OCI-LY3 (cell line): ENCODE data around the gene CACNA1C.

Experiments used
- H2AFZ ChIP-seq: fragments of 200-600, 300-600 bp; shearing (Covaris generic); 2 replicates; pipeline ENCODE4 v1.6.0; 2014; ENCODE audit warnings: antibody characterized with exemption, low read depth, low read length
- H3K27ac ChIP-seq: fragments of 200-600, 300-600 bp; sonication (generic); 2 replicates; pipeline ENCODE4 v1.5.1; 2014; ENCODE audit warnings: mild to moderate bottlenecking, low read length, moderate library complexity, mixed read lengths
- H3K27me3 ChIP-seq: fragments of 200-600, 300-600 bp; sonication (generic); 2 replicates; pipeline ENCODE4 v1.6.1; 2014; ENCODE audit warnings: low read depth, low read length, mixed read lengths
- H3K36me3 ChIP-seq: fragments of 200-600, 300-600 bp; sonication (generic); replicated peaks from 2 replicates; pipeline ENCODE3; 2014; ENCODE audit warnings: low read depth, low read length, mixed read lengths
- H3K4me1 ChIP-seq: fragments of 300-600, 200-600 bp; sonication (generic); 2 replicates; pipeline ENCODE4 v1.6.1; 2014; ENCODE audit warnings: low read length, mixed read lengths
- H3K4me2 ChIP-seq: fragments of 200-600, 300-600 bp; sonication (generic); 2 replicates; pipeline ENCODE4 v1.6.1; 2014; ENCODE audit warnings: low read length, mixed read lengths
- H3K4me3 ChIP-seq: fragments of 300-600, 200-600 bp; sonication (generic); 2 replicates; pipeline ENCODE4 v1.5.1; 2014; ENCODE audit warnings: antibody characterized with exemption, mild to moderate bottlenecking, low read length, moderate library complexity
- H3K79me2 ChIP-seq: fragments of 300-600, 200-600 bp; shearing (Covaris generic); 2 replicates; pipeline ENCODE4 v1.6.1; 2014; ENCODE audit warnings: mild to moderate bottlenecking, low read length, mixed read lengths
- H3K9ac ChIP-seq: fragments of 300-600, 200-600 bp; shearing (Covaris generic); 2 replicates; pipeline ENCODE4 v1.6.0; 2014; ENCODE audit warnings: mild to moderate bottlenecking, low read length, moderate library complexity
- H3K9me3 ChIP-seq: fragments of 200-600, 300-600 bp; shearing (Covaris generic); 2 replicates; pipeline ENCODE4 v1.6.1; 2014; ENCODE audit warnings: low read length, mixed read lengths; ENCODE audit not compliant: insufficient read depth
- H4K20me1 ChIP-seq: fragments of 200-600, 300-600 bp; sonication (generic); 2 replicates; pipeline ENCODE4 v1.6.1; 2016; ENCODE audit warnings: low read length, mixed read lengths; ENCODE audit not compliant: insufficient read depth
- CTCF ChIP-seq: fragments of 200-600, 300-600 bp; sonication (generic); IDR thresholded peaks from 2 replicates; pipeline ENCODE4 v1.5.1; 2014; ENCODE audit warnings: antibody characterized with exemption, low read length, low read depth
- EZH2phosphoT487 ChIP-seq: fragments of 200-600 bp; shearing (Covaris generic); IDR thresholded peaks from 2 replicates; pipeline ENCODE4 v1.6.1; 2018; ENCODE audit warnings: antibody characterized with exemption, mixed run types, low read depth

Gene CACNA1C

GRCh38 chr12:2393016-2393415, 340.2 kb downstream of the CACNA1C start:
- TF ChIP-seq CTCF = no peak
- no peak for TF ChIP-seq EZH2phosphoT487
- no peaks in the 10 kb centered on the region for H4K20me1 ChIP-seq
- no peaks in the 10 kb centered on the region for H3K9me3 ChIP-seq
- H3K4me3 ChIP-seq = no peak overlapping the region
- no peaks in the 10 kb centered on the region for H3K79me2 ChIP-seq
- H3K36me3 ChIP-seq = no peaks in the 10 kb centered on the region
- H3K27ac ChIP-seq = no peak overlapping the region
- H3K4me1 ChIP-seq = peaks cover 13% of the 10 kb centered on the region
- no peak overlapping the region for H3K9ac ChIP-seq
- H2AFZ ChIP-seq = no peak overlapping the region
- H3K4me2 ChIP-seq = no peak overlapping the region
- H3K27me3 ChIP-seq = no peaks in the 10 kb centered on the region

GRCh38 chr12:2393996-2394395, 341.2 kb downstream of the CACNA1C start:
- Histone ChIP-seq H3K4me3 (no peak overlapping the region), H4K20me1 (no peaks in the 10 kb centered on the region), H3K36me3 (no peaks in the 10 kb centered on the region), H3K27me3 (no peaks in the 10 kb centered on the region), H3K4me2 (no peak overlapping the region), H3K79me2 (no peaks in the 10 kb centered on the region), H3K9me3 (no peaks in the 10 kb centered on the region), H2AFZ (no peak overlapping the region), H3K4me1 (peaks cover 6% of the 10 kb centered on the region), H3K9ac (no peak overlapping the region), H3K27ac (no peak overlapping the region)
- TF ChIP-seq EZH2phosphoT487 (no peak), CTCF (no peak)

GRCh38 chr12:2395354-2395977, 342.7 kb downstream of the CACNA1C start:
- no peak for TF ChIP-seq EZH2phosphoT487
- peak; percentile 60 for TF ChIP-seq CTCF
- H3K27me3 ChIP-seq = no peaks in the 10 kb centered on the region
- H3K4me2 ChIP-seq = no peak overlapping the region
- H3K9ac ChIP-seq = no peak overlapping the region
- H3K36me3 ChIP-seq = no peaks in the 10 kb centered on the region
- peaks cover 6% of the 10 kb centered on the region for H3K4me1 ChIP-seq
- no peaks in the 10 kb centered on the region for H3K79me2 ChIP-seq
- no peak overlapping the region for H3K4me3 ChIP-seq
- no peaks in the 10 kb centered on the region for H4K20me1 ChIP-seq
- no peak overlapping the region for H3K27ac ChIP-seq
- no peak overlapping the region for H2AFZ ChIP-seq
- H3K9me3 ChIP-seq = no peaks in the 10 kb centered on the region

GRCh38 chr12:2396448-2396871, 343.7 kb downstream of the CACNA1C start:
- no peaks in the 10 kb centered on the region for H3K9me3 ChIP-seq
- no peak overlapping the region for H3K9ac ChIP-seq
- no peaks in the 10 kb centered on the region for H3K27me3 ChIP-seq
- H3K4me1 ChIP-seq = peaks cover 6% of the 10 kb centered on the region
- H2AFZ ChIP-seq = no peak overlapping the region
- no peaks in the 10 kb centered on the region for H4K20me1 ChIP-seq
- no peak for TF ChIP-seq CTCF
- TF ChIP-seq EZH2phosphoT487 = no peak
- no peak overlapping the region for H3K4me2 ChIP-seq
- no peak overlapping the region for H3K27ac ChIP-seq
- H3K4me3 ChIP-seq = no peak overlapping the region
- no peaks in the 10 kb centered on the region for H3K79me2 ChIP-seq
- H3K36me3 ChIP-seq = no peaks in the 10 kb centered on the region
